GM10248 (cell line): ENCODE measurements around the gene EXOC8.

Source experiments
- CTCF ChIA-PET: fragments of 300-600 bp; sonication (Branson Sonifier 250); formaldehyde crosslinking; extraction: SDS; loops from one replicate; lab custom pipeline; 2021; ENCODE audit warnings: antibody characterized with exemption; lab: Yijun Ruan, JAX
- POLR2A ChIA-PET: fragments of 350-650 bp; sonication (Branson Sonifier 250); formaldehyde crosslinking; extraction: SDS; loops from one replicate; lab custom pipeline; 2020; ENCODE audit warnings: antibody characterized with exemption; lab: Yijun Ruan, JAX
- DNase-seq: peaks from one replicate; pipeline ENCODE4 v3.0.0; 2012; ENCODE audit errors: extremely low spot score
- CTCF ChIP-seq: IDR thresholded peaks from 2 replicates; pipeline ENCODE4 v1.5.1; 2012; ENCODE audit warnings: mild to moderate bottlenecking, low read depth; ENCODE audit errors: extremely low read depth, missing control alignments, control extremely low read depth

EXOC8 gene

GRCh38 chr1:231317306-231318014 lies 20.2 kb downstream of the EXOC8 start:
- POLR2A ChIA-PET = interaction anchor here (1.0 kb wide), 1 partner anchor 20 kb away, joined by 3 read pairs; the partner anchor contains the start of genes EXOC8 and SPRTN
- DNase-seq = no peak
- TF ChIP-seq CTCF = no peak
- CTCF ChIA-PET = interaction anchor here (1.1 to 10.6 kb wide), 6 partner anchors 14 to 288 kb away, joined by 3 to 87 read pairs (median 14); partner anchors contain the start of genes EXOC8 and SPRTN

GRCh38 chr1:231315887-231316286 lies 21.8 kb downstream of the EXOC8 start:
- DNase-seq = peak; percentile 58
- ChIA-PET POLR2A (no interaction called here), CTCF (interaction anchor here (0.7 to 10.6 kb wide), 21 partner anchors 9 to 313 kb away, joined by 3 to 87 read pairs (median 3); partner anchors contain the start of genes EXOC8 and SPRTN)
- TF ChIP-seq CTCF = peak; percentile 85

- ChIA-PET POLR2A (no interaction called here), CTCF (interaction anchor here (1.6 to 10.6 kb wide), 3 partner anchors 10 to 292 kb away, joined by 4 to 87 read pairs (median 24); partner anchors contain the start of genes EXOC8 and SPRTN)
- no peak for DNase-seq
- no peak for TF ChIP-seq CTCF
Observed at GRCh38 chr1:231313661-231314060, 24.0 kb downstream of the EXOC8 start.

- no peak for TF ChIP-seq CTCF
- ChIA-PET POLR2A (no interaction called here), CTCF (interaction anchor here (10.6 kb wide), 1 partner anchor 22 kb away, joined by 87 read pairs; the partner anchor contains the start of genes EXOC8 and SPRTN)
- DNase-seq = no peak
Observed at GRCh38 chr1:231312432-231312788, 25.2 kb downstream of the EXOC8 start.

- ChIA-PET CTCF (interaction anchor here (10.6 kb wide), 1 partner anchor 23 kb away, joined by 87 read pairs; the partner anchor contains the start of genes EXOC8 and SPRTN), POLR2A (no interaction called here)
- no peak for DNase-seq
- no peak for TF ChIP-seq CTCF
Observed at GRCh38 chr1:231311720-231312431, 25.8 kb downstream of the EXOC8 start.

GRCh38 chr1:231310391-231310934 lies 27.2 kb downstream of the EXOC8 start:
- POLR2A ChIA-PET = no interaction called here
- CTCF ChIA-PET = interaction anchor here (1.5 kb wide), 1 partner anchor 295 kb away, joined by 3 read pairs; no protein-coding TSS in a partner anchor
- no peak for DNase-seq
- TF ChIP-seq CTCF = no peak
